A673 (cell line): ENCODE results near the gene STAU1.

Source experiments
- CTCF ChIP-seq: fragments of 300-800, 200-600 bp; sonication (generic); conservative IDR thresholded peaks from 2 replicates; pipeline ENCODE4 v1.5.1; 2017; ENCODE audit warnings: low read depth, mild to moderate bottlenecking, antibody characterized with exemption, low read length, moderate library complexity, mixed read lengths
- EZH2 ChIP-seq: fragments of 200-600 bp; sonication (generic); IDR thresholded peaks from 2 replicates; pipeline ENCODE4 v1.6.1; 2017; ENCODE audit warnings: borderline replicate concordance, low read depth, mild to moderate bottlenecking, mixed read lengths, antibody characterized with exemption, low read length; ENCODE audit not compliant: poor library complexity, severe bottlenecking

DNA sequence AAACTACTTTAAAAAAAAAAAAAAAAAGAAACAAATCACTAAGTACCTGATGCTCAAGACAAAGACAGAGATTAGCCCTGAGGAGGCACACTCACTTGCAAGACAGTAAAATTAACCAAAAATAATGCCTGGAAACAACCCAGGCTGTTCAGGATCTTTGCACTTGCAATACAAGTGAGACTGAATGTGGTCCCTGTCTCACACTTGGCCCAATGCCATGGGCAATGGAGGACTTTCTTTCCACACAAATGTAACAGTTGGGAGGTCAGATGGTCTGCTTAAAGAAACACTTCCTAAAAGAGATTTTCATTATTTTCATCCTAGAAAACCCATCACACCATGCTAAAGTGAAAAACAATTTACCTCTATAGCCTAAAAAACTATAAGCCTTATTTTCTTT lies 16.2 kb downstream of the STAU1 start:
- TF ChIP-seq CTCF (no peak), EZH2 (no peak)
